Nephron progenitor cell (in vitro differentiated cells): ENCODE data around the gene ZMPSTE24.

Experiments used
- DNase-seq: peaks from one replicate; pipeline ENCODE4 v3.0.0; 2021
- H3K27ac Mint-ChIP-seq: 2 replicates; pipeline ENCODE4 v1.8.0; 2021; ENCODE audit warnings: mild to moderate bottlenecking, moderate library complexity, mixed read lengths
- H3K27me3 Mint-ChIP-seq: 2 replicates; pipeline ENCODE4 v1.8.0; 2021; ENCODE audit warnings: mild to moderate bottlenecking, low read depth, mixed read lengths; ENCODE audit not compliant: poor library complexity
- H3K36me3 Mint-ChIP-seq: 2 replicates; pipeline ENCODE4 v1.8.0; 2021; ENCODE audit warnings: low read depth, mixed read lengths
- H3K4me1 Mint-ChIP-seq: 2 replicates; pipeline ENCODE4 v1.8.0; 2021; ENCODE audit warnings: mixed read lengths
- H3K4me3 Mint-ChIP-seq: 2 replicates; pipeline ENCODE4 v1.8.0; 2021; ENCODE audit warnings: mild to moderate bottlenecking, moderate library complexity, mixed read lengths
- H3K9me3 Mint-ChIP-seq: 2 replicates; pipeline ENCODE4 v1.8.0; 2021; ENCODE audit warnings: mild to moderate bottlenecking, moderate library complexity, mixed read lengths
- CTCF ChIP-seq: fragments of 200-600 bp; sonication (generic); IDR thresholded peaks from 2 replicates; pipeline ENCODE4 v1.5.0; 2021; ENCODE audit warnings: antibody characterized with exemption

ZMPSTE24 gene

GRCh38 chr1:40299366-40300248, 41.6 kb downstream of the ZMPSTE24 start:
- no peaks in the 10 kb centered on the region for H3K27me3 Mint-ChIP-seq
- TF ChIP-seq CTCF = no peak
- DNase-seq = no peak
- peaks cover 7% of the 10 kb centered on the region for H3K36me3 Mint-ChIP-seq
- H3K9me3 Mint-ChIP-seq = no peaks in the 10 kb centered on the region
- H3K4me3 Mint-ChIP-seq = no peak overlapping the region
- no peak overlapping the region for H3K27ac Mint-ChIP-seq
- H3K4me1 Mint-ChIP-seq = no peaks in the 10 kb centered on the region

DNA sequence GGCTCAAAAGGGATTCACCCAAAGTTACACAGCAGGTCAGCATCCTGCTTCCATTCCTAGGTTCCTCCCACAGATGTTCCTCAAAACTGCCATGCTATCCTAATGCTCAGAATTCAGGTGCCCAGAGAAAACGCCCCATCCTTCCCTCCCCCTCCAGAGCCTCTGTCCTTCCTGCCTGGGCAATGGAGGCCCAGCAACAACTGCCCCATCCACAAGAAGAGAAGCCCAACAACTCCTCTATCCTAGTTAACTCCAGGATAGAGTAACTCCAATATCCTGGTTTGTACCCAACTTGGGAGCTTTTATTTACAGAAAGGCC, 42.2 kb downstream of the ZMPSTE24 start:
- H3K4me3 Mint-ChIP-seq = no peak overlapping the region
- no peak for DNase-seq
- no peaks in the 10 kb centered on the region for H3K9me3 Mint-ChIP-seq
- no peaks in the 10 kb centered on the region for H3K27me3 Mint-ChIP-seq
- no peak for TF ChIP-seq CTCF
- H3K4me1 Mint-ChIP-seq = no peaks in the 10 kb centered on the region
- H3K27ac Mint-ChIP-seq = no peak overlapping the region
- H3K36me3 Mint-ChIP-seq = peaks cover 7% of the 10 kb centered on the region

- Mint-ChIP-seq H3K36me3 (peaks cover 7% of the 10 kb centered on the region), H3K4me3 (no peak overlapping the region), H3K27me3 (no peaks in the 10 kb centered on the region), H3K9me3 (no peaks in the 10 kb centered on the region), H3K27ac (no peak overlapping the region), H3K4me1 (no peaks in the 10 kb centered on the region)
- DNase-seq = no peak
- no peak for TF ChIP-seq CTCF
Measured at GRCh38 chr1:40300651-40301050, 42.6 kb downstream of the ZMPSTE24 start.

- no peak for TF ChIP-seq CTCF
- Mint-ChIP-seq H3K4me1 (no peaks in the 10 kb centered on the region), H3K4me3 (no peak overlapping the region), H3K27ac (no peak overlapping the region), H3K36me3 (peaks cover 7% of the 10 kb centered on the region), H3K9me3 (no peaks in the 10 kb centered on the region), H3K27me3 (no peaks in the 10 kb centered on the region)
- DNase-seq = no peak
Measured at GRCh38 chr1:40301066-40301465, 43.0 kb downstream of the ZMPSTE24 start.

GRCh38 chr1:40301541-40302299, 43.7 kb downstream of the ZMPSTE24 start:
- TF ChIP-seq CTCF = no peak
- no peaks in the 10 kb centered on the region for H3K9me3 Mint-ChIP-seq
- H3K36me3 Mint-ChIP-seq = peaks cover 7% of the 10 kb centered on the region
- H3K4me1 Mint-ChIP-seq = no peaks in the 10 kb centered on the region
- H3K27ac Mint-ChIP-seq = no peak overlapping the region
- H3K27me3 Mint-ChIP-seq = peaks cover 4% of the 10 kb centered on the region
- no peak overlapping the region for H3K4me3 Mint-ChIP-seq
- DNase-seq = no peak
